ENCODE results near the gene NATD1. TPM values are rescaled to one million over a fixed set of nuclear protein-coding genes. Genes with fewer than 3 reads are reported as not detected.

NATD1 gene
- total RNA-seq, 1 experiment from 2014 or later = 3.1 TPM

- H3K4me3 ChIP-seq (replicated peaks in 1 of 2; ENCODE audit: low read depth in 1 of 2, low read length in 2 of 2) = no peak overlapping the region
- H3K27ac ChIP-seq (ENCODE audit: low read depth, low read length) = no peak overlapping the region
- CTCF ChIA-PET = no interaction called here
- ATAC-seq (no peak), DNase-seq (ENCODE audit: low read depth, low spot score) (no peak)
- H3K4me2 ChIP-seq (ENCODE audit: low read length) = no peak overlapping the region
- peaks cover 0 to 3% of the 10 kb centered on the region in 2 experiments; a peak in 1 of 4 replicates for H3K9me3 ChIP-seq (ENCODE audit: control insufficient read depth in 1 of 2, insufficient read depth in 1 of 2, low read depth in 1 of 2, low read length in 2 of 2)
- RAD21 ChIA-PET (ENCODE audit: low non-redundant PET in 1 of 2, low total read pairs in 2 of 2, uncharacterized antibody in 2 of 2, unreplicated experiment in 2 of 2) = no interaction called here
- H3K79me2 ChIP-seq (ENCODE audit: insufficient read depth, low read length) = peaks cover 54% of the 10 kb centered on the region
- no peaks in the 10 kb centered on the region for H3K27me3 ChIP-seq (ENCODE audit: insufficient read depth, low read length)
- POLR2A ChIA-PET = interaction anchor here (0.7 kb wide), 1 partner anchor 12 kb away, joined by 3 read pairs; no protein-coding TSS in a partner anchor
- H3K36me3 ChIP-seq (ENCODE audit: control insufficient read depth in 1 of 2, insufficient read depth in 2 of 2, low read length in 2 of 2) = peaks cover 17 to 42% of the 10 kb centered on the region in 2 experiments
- intact Hi-C loops (cut with micrococcal nuclease) = no loop called here
- no peak overlapping the region for H2AFZ ChIP-seq (ENCODE audit: low read depth, low read length, poor library complexity, severe bottlenecking)
- H3K4me1 ChIP-seq (ENCODE audit: control insufficient read depth in 1 of 2, insufficient read depth in 2 of 2, low read length in 2 of 2) = no peaks in the 10 kb centered on the region
- TF ChIP-seq YY1 (IDR thresholded peaks at IDR 0.05; ENCODE audit: extremely low read depth, insufficient replicate concordance, low read depth, low read length) = no peak
- no peak for TF ChIP-seq CBX3 (IDR thresholded peaks at IDR 0.05; ENCODE audit: low read depth)
- no peak for TF ChIP-seq EZH2 (IDR thresholded peaks at IDR 0.05)
- no peak for TF ChIP-seq TCF7L2 (IDR thresholded peaks at IDR 0.05; ENCODE audit: borderline replicate concordance, extremely low read depth, insufficient read depth, insufficient read length)
- no peak for TF ChIP-seq CEBPB (IDR thresholded peaks at IDR 0.05; ENCODE audit: low read depth)
- TF ChIP-seq, protein P1, sequence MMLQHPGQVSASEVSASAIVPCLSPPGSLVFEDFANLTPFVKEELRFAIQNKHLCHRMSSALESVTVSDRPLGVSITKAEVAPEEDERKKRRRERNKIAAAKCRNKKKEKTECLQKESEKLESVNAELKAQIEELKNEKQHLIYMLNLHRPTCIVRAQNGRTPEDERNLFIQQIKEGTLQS (IDR thresholded peaks at IDR 0.05) = no peak
- no peak for TF ChIP-seq EGR1 (IDR thresholded peaks at IDR 0.05; ENCODE audit: low read depth)
- TF ChIP-seq ELF1 (IDR thresholded peaks at IDR 0.05; ENCODE audit: borderline replicate concordance, low read depth) = no peak
- TF ChIP-seq, protein P2, sequence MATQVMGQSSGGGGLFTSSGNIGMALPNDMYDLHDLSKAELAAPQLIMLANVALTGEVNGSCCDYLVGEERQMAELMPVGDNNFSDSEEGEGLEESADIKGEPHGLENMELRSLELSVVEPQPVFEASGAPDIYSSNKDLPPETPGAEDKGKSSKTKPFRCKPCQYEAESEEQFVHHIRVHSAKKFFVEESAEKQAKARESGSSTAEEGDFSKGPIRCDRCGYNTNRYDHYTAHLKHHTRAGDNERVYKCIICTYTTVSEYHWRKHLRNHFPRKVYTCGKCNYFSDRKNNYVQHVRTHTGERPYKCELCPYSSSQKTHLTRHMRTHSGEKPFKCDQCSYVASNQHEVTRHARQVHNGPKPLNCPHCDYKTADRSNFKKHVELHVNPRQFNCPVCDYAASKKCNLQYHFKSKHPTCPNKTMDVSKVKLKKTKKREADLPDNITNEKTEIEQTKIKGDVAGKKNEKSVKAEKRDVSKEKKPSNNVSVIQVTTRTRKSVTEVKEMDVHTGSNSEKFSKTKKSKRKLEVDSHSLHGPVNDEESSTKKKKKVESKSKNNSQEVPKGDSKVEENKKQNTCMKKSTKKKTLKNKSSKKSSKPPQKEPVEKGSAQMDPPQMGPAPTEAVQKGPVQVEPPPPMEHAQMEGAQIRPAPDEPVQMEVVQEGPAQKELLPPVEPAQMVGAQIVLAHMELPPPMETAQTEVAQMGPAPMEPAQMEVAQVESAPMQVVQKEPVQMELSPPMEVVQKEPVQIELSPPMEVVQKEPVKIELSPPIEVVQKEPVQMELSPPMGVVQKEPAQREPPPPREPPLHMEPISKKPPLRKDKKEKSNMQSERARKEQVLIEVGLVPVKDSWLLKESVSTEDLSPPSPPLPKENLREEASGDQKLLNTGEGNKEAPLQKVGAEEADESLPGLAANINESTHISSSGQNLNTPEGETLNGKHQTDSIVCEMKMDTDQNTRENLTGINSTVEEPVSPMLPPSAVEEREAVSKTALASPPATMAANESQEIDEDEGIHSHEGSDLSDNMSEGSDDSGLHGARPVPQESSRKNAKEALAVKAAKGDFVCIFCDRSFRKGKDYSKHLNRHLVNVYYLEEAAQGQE (IDR thresholded peaks at IDR 0.05; ENCODE audit: low read depth) = no peak
- no peak for TF ChIP-seq ZNF274 (IDR thresholded peaks at IDR 0.05; ENCODE audit: low read depth, low read length)
- TF ChIP-seq JUND (IDR thresholded peaks at IDR 0.05) = no peak
- no peak for TF ChIP-seq RAD21 (IDR thresholded peaks at IDR 0.05; ENCODE audit: low read depth)
- TF ChIP-seq ZBTB33 (IDR thresholded peaks at IDR 0.05; ENCODE audit: extremely low read depth, insufficient replicate concordance, low read length) = no peak
- TF ChIP-seq SIN3A (IDR thresholded peaks at IDR 0.05; ENCODE audit: low read depth) = no peak
- TF ChIP-seq EZH2phosphoT487 (IDR thresholded peaks at IDR 0.05; ENCODE audit: borderline replicate concordance) = no peak
- BruUV-seq (replicated peaks) = no TSS peak
- no peaks in the 10 kb centered on the region for H3K9me2 ChIP-seq (ENCODE audit: insufficient read depth)
- H3K9ac ChIP-seq (ENCODE audit: low read length) = no peak overlapping the region
- H4K20me1 ChIP-seq (ENCODE audit: insufficient read depth) = no peaks in the 10 kb centered on the region; the same call in 1 of the 2 replicates
These were observed 45.8 kb upstream of the NATD1 start for GRCh38 chr17:21298983-21299519.
